NCI-H524 (cell line): ENCODE results near the gene TGFBR3L.
A peak's percentile ranks its signal among the peaks of the same experiment; 100 is the strongest.
"Not testable (repeated sequence)": the region's sequence is repeated elsewhere in the genome, so short reads cannot be mapped to it uniquely, and the experiment has no call there.

Experiments used
- DNase-seq, 2 experiments: peaks; one replicate each; lab custom pipeline; 2025; lab: John Stamatoyannopoulos, UW

Gene TGFBR3L

GRCh38 chr19:7879836-7880235 is 34.8 kb upstream of the TGFBR3L start:
- peak; percentile 42 to 70 for DNase-seq

GRCh38 chr19:7881910-7882309 is 32.7 kb upstream of the TGFBR3L start:
- no peak for DNase-seq

GRCh38 chr19:7883105-7883504 is 31.5 kb upstream of the TGFBR3L start:
- no peak for DNase-seq

GRCh38 chr19:7883796-7884570 is 30.6 kb upstream of the TGFBR3L start:
- no peak for DNase-seq

- no peak for DNase-seq
Measured at GRCh38 chr19:7885818-7886217, 28.8 kb upstream of the TGFBR3L start.

- no peak for DNase-seq
Measured at GRCh38 chr19:7887408-7888144, 27.1 kb upstream of the TGFBR3L start.

GRCh38 chr19:7888145-7888825 is 26.3 kb upstream of the TGFBR3L start, which contains the start of gene LRRC8E:
TSS of gene LRRC8E (plus strand) at chr19:7888510. CDS start at chr19:7895604, 7,094 bp downstream.
- DNase-seq = no peak

- DNase-seq = no peak
Measured at GRCh38 chr19:7888826-7889217, 25.8 kb upstream of the TGFBR3L start.

- not testable (repeated sequence) for DNase-seq
Measured at GRCh38 chr19:7893362-7894101, 21.1 kb upstream of the TGFBR3L start.

- no peak for DNase-seq
Measured at GRCh38 chr19:7894612-7895309, 19.9 kb upstream of the TGFBR3L start.

- no peak for DNase-seq
Measured at GRCh38 chr19:7895565-7895964, 19.1 kb upstream of the TGFBR3L start.

- no peak for DNase-seq
Measured at GRCh38 chr19:7897292-7897691, 17.3 kb upstream of the TGFBR3L start.

GRCh38 chr19:7898967-7899366 is 15.7 kb upstream of the TGFBR3L start:
- no peak for DNase-seq

- DNase-seq = peak; percentile 53 to 78
Measured at GRCh38 chr19:7899751-7900378, 14.8 kb upstream of the TGFBR3L start.

- no peak for DNase-seq
Measured at GRCh38 chr19:7900401-7900870, 14.2 kb upstream of the TGFBR3L start.

- DNase-seq = no peak
Measured at GRCh38 chr19:7900931-7901330, 13.7 kb upstream of the TGFBR3L start.

GRCh38 chr19:7901337-7901736 is 13.3 kb upstream of the TGFBR3L start:
- no peak for DNase-seq

GRCh38 chr19:7902796-7903243 is 11.8 kb upstream of the TGFBR3L start:
- no peak for DNase-seq

- DNase-seq = peak; percentile 99 to 100
Measured at GRCh38 chr19:7903244-7904073, 11.2 kb upstream of the TGFBR3L start, which contains the start of gene MAP2K7. TSS of gene MAP2K7 (plus strand) at chr19:7903877. CDS start at chr19:7903945, 68 bp downstream.
